Stimulated activated CD4-positive, alpha-beta T cell treated with anti-CD3 and anti-CD28 coated beads, Interleukin-1b, Interleukin-23, amount 100 ng/mL, for 24 hours (primary cell): ENCODE measurements around the gene ST3GAL4.
"Not testable (repeated sequence)": the region's sequence is repeated elsewhere in the genome, so short reads cannot be mapped to it uniquely, and the experiment has no call there.

Experiments used
- DNase-seq, 4 experiments: peaks; one replicate each; pipeline ENCODE4 v3.0.0-alpha.2; 2020; ENCODE audit warnings: low read depth in 4 of 4, low spot score in 1 of 4

ST3GAL4 gene

DNA sequence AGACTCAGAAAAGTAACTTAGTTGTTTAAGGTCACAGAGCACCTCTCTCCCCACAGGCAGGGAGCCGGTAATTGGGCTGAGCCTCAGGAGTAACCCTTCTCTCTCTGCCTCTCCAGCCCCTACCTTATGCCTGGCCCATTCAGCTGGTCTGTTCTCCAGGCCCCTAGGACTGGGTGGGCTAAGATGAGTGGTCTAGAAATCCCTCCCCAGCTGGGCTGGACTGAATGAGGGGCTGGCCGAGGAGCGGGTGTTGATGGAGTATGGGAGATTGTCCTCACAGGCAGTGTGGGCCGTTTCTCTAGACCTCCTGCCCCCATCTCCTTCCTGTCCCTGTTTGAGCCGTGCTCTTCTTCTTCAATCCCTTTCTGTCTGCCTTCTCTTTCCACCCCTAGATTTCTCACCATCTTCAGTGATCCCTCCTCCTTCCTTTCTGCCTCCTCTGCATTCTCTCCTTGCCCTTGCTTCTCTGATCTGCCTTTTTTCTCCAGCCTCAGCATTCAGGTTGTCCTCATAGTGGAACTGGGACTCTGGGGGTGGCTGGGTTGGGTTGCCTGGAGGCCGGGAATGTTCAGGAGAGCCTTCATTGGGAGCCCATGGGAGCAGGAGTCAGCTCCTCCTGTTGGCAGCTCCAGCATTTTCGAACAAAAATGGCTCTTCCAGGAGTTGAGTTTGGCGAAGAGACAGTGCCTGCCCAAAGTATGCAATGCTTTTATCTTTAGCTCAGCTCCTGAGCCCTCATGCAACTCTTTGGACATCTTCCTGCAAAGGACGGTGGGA is 7.6 kb downstream of the ST3GAL4 start:
- no peak for DNase-seq

- no peak for DNase-seq
Measured at GRCh38 chr11:126363706-126364248, 8.3 kb downstream of the ST3GAL4 start.

- DNase-seq, result not testable (repeated sequence)
Measured at GRCh38 chr11:126364735-126365134, 9.2 kb downstream of the ST3GAL4 start.

DNA sequence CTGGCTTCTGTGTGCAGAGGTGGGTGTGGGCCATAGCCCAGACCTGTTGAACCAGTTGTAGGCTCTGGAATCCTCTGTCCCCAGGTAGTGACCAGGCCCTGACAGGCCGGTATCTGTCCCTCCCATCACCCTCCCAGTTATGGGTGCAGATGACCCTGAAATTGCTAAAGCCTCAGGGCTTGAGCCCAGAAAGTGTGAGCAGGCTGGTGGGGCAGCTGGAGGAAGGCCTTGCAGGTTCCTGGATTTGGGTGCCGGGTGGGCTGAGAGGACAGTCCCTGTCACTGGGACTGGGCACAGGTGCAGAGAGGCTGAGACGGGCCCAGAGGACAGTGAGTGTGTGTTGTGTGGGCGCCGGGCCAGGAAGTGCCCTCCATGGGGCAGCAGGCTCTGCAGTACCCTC is 10.0 kb downstream of the ST3GAL4 start:
- DNase-seq, result not testable (repeated sequence)

DNA sequence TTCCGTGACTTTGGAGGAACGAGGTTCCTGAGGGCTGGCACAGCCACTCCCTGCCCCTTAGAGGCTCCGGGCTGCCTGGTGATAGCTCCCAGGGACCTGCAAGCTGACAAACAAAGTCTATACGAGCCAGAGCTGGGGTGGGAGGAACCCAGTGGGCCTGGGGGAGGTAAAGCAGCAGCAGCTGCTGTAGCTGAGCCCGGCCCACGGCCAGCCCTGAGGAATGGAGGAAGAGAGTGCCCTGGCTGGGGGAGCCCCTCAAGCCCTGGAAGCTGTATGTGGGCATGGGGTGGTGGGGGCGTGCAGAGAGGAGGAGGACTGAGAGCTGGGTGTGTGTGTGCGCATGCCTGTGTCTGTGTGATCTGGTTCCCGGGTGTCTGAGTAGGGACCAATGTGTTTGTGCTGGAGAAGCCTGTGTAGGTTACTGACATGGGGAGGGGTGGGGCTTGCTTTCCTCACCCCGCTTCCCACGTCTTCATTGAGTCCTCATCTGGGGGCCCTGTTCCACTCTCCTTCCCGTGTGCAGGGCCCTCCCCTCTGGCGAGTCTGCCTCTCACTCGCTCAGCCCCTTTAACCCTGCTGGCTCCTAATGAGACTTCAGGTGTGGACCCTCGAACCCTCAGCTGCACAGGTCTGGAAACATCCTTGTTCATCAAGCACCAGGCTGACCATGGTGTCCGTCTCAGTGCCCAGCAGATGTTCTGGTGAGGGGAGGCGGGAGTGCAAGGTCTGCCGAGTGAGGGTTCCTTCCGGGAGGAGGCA is 10.8 kb downstream of the ST3GAL4 start:
- no peak for DNase-seq

DNA sequence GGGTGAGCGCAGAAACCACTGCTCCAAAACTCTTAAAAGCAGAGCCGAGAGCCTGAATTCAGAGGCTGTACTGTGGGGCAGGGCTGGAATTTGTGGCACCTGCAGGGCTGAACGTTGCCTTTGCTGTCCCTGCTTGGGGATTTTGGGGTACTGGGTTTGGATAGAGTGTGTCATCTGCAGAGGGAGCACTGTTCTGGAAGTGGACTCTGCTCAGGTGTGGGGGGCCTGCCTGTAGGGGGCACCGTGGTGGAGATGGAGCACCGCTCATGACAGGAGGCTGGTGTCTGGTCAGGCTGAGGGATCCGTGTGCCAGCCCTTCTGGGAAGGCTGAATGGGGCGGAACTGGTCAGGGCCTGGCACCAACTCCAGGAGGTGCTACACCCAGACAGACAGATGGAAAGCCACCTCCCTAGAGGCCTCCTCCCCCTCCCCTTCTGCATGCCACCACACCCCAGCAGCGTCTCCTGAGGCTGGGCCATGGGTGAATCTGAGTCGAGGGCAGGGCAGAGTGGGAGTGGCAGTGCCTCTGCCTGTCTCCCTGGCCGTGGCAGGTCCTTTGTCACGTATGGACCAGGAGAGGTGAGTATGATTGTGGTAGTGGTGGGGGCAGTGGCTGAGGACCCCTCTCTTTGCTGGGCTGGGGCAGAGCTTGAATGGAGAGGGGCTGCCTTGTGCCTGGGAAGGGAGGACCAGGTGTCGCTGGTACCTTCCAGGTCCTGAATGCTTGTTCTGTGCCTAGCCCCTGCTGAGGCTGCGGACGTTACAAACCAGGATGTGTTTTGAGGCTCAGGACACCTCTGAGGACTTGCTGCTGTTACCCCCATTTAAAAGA is 11.6 kb downstream of the ST3GAL4 start:
- not testable (repeated sequence) for DNase-seq

GRCh38 chr11:126367806-126368205 is 12.3 kb downstream of the ST3GAL4 start:
- not testable (repeated sequence) for DNase-seq

DNA sequence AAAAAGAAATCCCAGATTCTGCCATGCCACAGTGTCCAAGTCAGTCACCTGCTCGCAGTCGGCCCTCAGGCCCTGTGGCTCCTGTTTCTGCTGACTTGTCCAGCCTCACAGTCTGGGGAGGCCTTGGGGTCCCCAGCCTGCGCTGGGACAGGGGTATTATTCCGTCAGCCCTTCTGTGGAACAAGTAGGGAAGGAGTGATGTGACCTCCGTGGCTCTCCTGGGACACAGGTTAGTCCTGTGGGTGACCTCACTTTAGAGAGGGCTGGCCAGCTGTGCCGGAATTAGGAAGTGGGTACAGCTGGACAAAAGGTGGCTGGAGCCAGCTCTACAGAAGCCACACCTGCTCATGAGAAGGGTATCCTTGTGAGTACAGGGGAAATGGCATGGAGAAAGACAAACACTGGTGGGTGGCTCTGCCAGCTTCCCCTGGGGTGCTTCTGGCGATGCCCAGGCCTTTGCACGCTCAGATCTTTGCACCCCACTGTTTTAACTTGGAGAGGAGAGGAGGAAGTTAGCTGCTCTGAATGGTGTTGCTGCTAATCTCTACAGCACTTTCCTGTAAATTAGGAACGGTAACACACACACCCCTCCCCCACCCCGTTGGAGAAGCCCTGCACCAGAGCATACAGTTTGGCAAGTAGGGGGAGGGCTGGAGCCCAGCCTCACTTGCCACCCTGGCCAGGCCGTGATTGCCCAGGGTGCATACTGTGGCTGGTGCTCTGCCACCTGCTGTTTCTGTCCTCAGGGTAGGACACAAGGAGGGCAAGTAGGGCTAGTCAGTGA is 13.0 kb downstream of the ST3GAL4 start:
- not testable (repeated sequence) for DNase-seq

DNA sequence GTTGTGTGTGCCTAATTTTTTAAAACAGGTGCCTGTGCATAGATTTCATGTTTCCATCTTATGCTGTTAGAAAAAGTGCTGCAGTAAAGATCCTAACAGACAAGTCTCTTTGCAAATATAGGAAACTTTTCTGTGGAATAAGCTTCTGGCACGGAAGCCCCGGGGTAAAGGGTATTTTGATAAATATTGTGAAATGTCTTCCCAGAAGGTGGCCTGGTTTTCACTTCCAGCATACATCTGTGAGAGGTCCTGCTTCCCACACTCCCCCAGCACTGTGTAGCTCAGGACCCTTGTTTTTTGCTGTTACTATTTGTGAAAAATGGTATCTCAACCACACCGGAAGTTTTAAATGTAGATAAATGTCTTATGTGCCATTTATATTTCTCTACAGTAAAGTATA is 14.5 kb downstream of the ST3GAL4 start:
- DNase-seq, result no peak

GRCh38 chr11:126371595-126371994 is 16.1 kb downstream of the ST3GAL4 start:
- no peak for DNase-seq

DNA sequence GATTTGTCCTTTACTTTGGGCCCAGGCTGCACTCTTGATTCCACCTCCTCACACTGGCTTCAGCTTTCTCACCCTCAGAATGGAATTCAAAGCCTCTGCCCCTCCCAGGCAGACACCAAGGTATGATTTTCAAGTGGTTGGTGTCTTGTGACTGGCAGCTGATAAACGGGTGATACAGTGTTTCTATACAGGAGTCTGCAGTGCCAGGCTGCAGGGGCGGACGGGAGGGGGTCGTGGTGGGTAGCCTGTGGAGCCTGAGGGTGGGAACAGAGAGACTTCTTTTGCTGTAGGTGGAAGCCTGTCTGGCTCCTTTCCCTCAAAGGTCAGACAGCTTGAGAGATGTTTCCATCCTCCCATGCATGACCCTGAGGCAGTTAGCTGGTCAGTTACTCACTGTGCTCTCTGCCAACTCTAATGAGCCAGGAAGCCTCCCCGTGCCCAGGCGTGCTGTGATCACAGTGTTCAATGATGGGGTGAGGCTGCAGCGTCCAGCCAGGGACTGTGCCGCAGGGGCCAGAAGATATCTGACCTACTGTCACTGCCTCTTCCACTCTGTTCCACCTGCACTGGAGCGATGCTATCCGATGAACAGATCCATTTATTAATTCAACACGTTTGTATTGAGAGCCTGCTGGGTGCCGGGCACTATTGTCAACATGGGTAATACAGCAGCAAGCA is 18.0 kb downstream of the ST3GAL4 start:
- DNase-seq, result not testable (repeated sequence)

- DNase-seq, result not testable (repeated sequence)
Measured at GRCh38 chr11:126374562-126375300, 19.2 kb downstream of the ST3GAL4 start.

- no peak for DNase-seq
Measured at GRCh38 chr11:126375726-126376125, 20.2 kb downstream of the ST3GAL4 start.

GRCh38 chr11:126378763-126379162 is 23.3 kb downstream of the ST3GAL4 start:
- no peak for DNase-seq

GRCh38 chr11:126380909-126381308 is 25.4 kb downstream of the ST3GAL4 start:
- no peak for DNase-seq

- DNase-seq, result not testable (repeated sequence)
Measured at GRCh38 chr11:126381960-126382359, 26.5 kb downstream of the ST3GAL4 start.

DNA sequence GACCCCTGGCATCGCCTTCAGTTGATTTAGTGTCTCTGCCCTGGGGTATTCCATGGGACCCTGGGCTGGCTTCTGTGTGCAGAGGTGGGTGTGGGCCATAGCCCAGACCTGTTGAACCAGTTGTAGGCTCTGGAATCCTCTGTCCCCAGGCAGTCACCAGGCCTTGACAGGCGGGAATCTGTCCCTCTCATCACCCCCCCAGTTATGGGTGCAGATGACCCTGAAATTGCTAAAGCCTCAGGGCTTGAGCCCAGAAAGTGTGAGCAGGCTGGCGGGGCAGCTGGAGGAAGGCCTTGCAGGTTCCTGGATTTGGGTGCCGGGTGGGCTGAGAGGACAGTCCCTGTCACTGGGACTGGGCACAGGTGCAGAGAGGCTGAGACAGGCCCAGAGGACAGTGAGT is 27.2 kb downstream of the ST3GAL4 start:
- DNase-seq, result not testable (repeated sequence)

DNA sequence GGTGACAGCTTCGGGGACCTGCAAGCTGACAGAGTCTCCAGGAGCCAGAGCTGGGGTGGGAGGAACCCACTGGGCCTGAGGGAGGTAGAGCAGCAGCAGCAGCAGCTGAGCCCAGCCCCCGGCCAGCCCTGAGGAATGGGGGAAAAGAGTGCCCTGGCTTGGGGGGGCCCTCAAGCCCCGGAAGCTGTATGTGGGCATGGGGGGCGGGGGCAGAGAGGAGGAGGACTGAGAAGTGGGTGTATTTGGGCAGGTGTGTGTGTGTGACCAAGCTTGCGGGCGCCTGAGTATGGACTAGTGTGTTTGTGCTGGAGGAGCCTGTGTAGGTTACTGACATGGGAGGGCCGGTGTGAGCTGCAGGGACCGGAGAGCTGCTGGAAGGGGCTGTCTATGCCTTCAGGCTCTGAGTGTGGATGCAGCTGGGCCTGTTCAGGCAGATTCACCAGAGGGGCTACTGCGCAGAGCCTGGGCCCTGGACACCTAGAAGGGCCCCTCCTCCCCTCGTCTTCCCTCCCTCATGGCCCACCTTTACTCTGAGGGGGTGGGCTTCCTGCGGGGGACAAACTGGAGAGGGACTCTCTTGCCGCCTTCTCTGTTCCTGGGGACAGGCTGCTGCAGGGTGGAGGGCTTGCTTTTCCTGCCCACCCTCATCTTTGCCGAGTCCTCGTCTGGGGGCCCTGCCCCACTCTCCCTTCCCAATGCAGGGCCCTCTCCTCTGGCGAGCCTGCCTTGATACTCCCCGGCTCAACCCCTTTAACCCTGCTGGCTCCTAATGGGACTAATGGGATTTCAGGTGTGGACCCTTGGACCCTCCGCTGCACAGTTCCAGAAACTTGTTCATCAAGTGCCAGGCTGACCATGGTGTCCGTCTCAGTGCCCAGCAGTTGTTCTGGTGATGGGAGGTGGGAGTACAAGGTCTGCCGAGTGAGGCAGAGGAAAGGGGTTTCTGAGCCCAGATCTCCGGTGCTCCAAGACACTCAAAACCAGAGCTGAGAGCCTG is 28.2 kb downstream of the ST3GAL4 start:
- no peak for DNase-seq
